ENCODE data around the gene PLCZ1.
"Not testable (repeated sequence)": the region's sequence is repeated elsewhere in the genome, so short reads cannot be mapped to it uniquely, and the experiment has no call there.

Gene PLCZ1

GRCh38 chr12:18703321-18703720 is 34.5 kb downstream of the PLCZ1 start:
- no peak for DNase-seq (ENCODE audit: low read depth)

GRCh38 chr12:18700271-18700670 is 37.5 kb downstream of the PLCZ1 start:
- peak; percentile 74 for DNase-seq (ENCODE audit: low read depth)

- no peak for DNase-seq (ENCODE audit: low read depth)
Observed at GRCh38 chr12:18696971-18697602, 40.7 kb downstream of the PLCZ1 start.

GRCh38 chr12:18693986-18694385 is 43.8 kb downstream of the PLCZ1 start:
- DNase-seq (ENCODE audit: low read depth): not testable (repeated sequence)

- peak; percentile 33 for DNase-seq (ENCODE audit: low read depth)
Observed at GRCh38 chr12:18690653-18691052, 47.2 kb downstream of the PLCZ1 start.

- DNase-seq (ENCODE audit: low read depth): no peak
Observed at GRCh38 chr12:18689771-18690170, 48.0 kb downstream of the PLCZ1 start.

- no peak for DNase-seq (ENCODE audit: low read depth)
Observed at GRCh38 chr12:18684430-18684829, 53.4 kb downstream of the PLCZ1 start.

- peak; percentile 16 for DNase-seq (ENCODE audit: low read depth)
Observed at GRCh38 chr12:18683327-18684013, 54.3 kb downstream of the PLCZ1 start.

GRCh38 chr12:18681818-18682217 is 56.0 kb downstream of the PLCZ1 start:
- no peak for DNase-seq (ENCODE audit: low read depth)

- no peak for DNase-seq (ENCODE audit: low read depth)
Observed at GRCh38 chr12:18676996-18677588, 60.7 kb downstream of the PLCZ1 start.

GRCh38 chr12:18676141-18676540 is 61.7 kb downstream of the PLCZ1 start:
- no peak for DNase-seq (ENCODE audit: low read depth)

- DNase-seq (ENCODE audit: low read depth): no peak
Observed at GRCh38 chr12:18658829-18659228, 79.0 kb downstream of the PLCZ1 start.

GRCh38 chr12:18658179-18658578 is 79.6 kb downstream of the PLCZ1 start:
- no peak for DNase-seq (ENCODE audit: low read depth)

GRCh38 chr12:18655351-18655750 is 82.5 kb downstream of the PLCZ1 start:
- DNase-seq (ENCODE audit: low read depth): no peak

GRCh38 chr12:18653465-18653864 is 84.3 kb downstream of the PLCZ1 start:
- DNase-seq (ENCODE audit: low read depth): no peak

- no peak for DNase-seq (ENCODE audit: low read depth)
Observed at GRCh38 chr12:18652596-18652995, 85.2 kb downstream of the PLCZ1 start.

GRCh38 chr12:18651525-18651924 is 86.3 kb downstream of the PLCZ1 start:
- no peak for DNase-seq (ENCODE audit: low read depth)

- DNase-seq (ENCODE audit: low read depth): no peak
Observed at GRCh38 chr12:18646286-18646890, 91.4 kb downstream of the PLCZ1 start.

- DNase-seq (ENCODE audit: low read depth): no peak
Observed at GRCh38 chr12:18644564-18644963, 93.2 kb downstream of the PLCZ1 start.

GRCh38 chr12:18643681-18644080 is 94.1 kb downstream of the PLCZ1 start:
- no peak for DNase-seq (ENCODE audit: low read depth)

- DNase-seq (ENCODE audit: low read depth): no peak
Observed at GRCh38 chr12:18640321-18640955, 97.4 kb downstream of the PLCZ1 start.

- DNase-seq (ENCODE audit: low read depth): no peak
Observed at GRCh38 chr12:18634382-18634781, 103.4 kb downstream of the PLCZ1 start.
